Glutamatergic neuron (in vitro differentiated cells): Measurements from ENCODE around the gene MPHOSPH9. TPM values are rescaled to one million over a fixed set of nuclear protein-coding genes. Genes with fewer than 3 reads are reported as not detected.

Experiments used
- DNase-seq: peaks from one replicate; pipeline ENCODE4 v3.0.0; 2022
- H3K27ac Mint-ChIP-seq: one replicate; pipeline ENCODE4 v1.8.0; 2020; ENCODE audit warnings: mild to moderate bottlenecking, mixed read lengths, inconsistent platforms; ENCODE audit not compliant: unreplicated experiment
- H3K27me3 Mint-ChIP-seq: one replicate; pipeline ENCODE4 v1.8.0; 2020; ENCODE audit warnings: mild to moderate bottlenecking, moderate library complexity, mixed read lengths, inconsistent platforms; ENCODE audit not compliant: unreplicated experiment
- H3K36me3 Mint-ChIP-seq: one replicate; pipeline ENCODE4 v1.8.0; 2020; ENCODE audit warnings: mild to moderate bottlenecking, mixed read lengths, inconsistent platforms; ENCODE audit not compliant: unreplicated experiment
- H3K4me1 Mint-ChIP-seq: one replicate; pipeline ENCODE4 v1.8.0; 2020; ENCODE audit warnings: mild to moderate bottlenecking, low read depth, mixed read lengths, inconsistent platforms; ENCODE audit not compliant: unreplicated experiment
- H3K4me3 Mint-ChIP-seq: one replicate; pipeline ENCODE4 v1.8.0; 2020; ENCODE audit warnings: mild to moderate bottlenecking, mixed read lengths, inconsistent platforms; ENCODE audit not compliant: unreplicated experiment
- H3K9me3 Mint-ChIP-seq: one replicate; pipeline ENCODE4 v1.8.0; 2020; ENCODE audit warnings: mild to moderate bottlenecking, moderate library complexity, mixed read lengths, inconsistent platforms; ENCODE audit not compliant: unreplicated experiment
- CTCF ChIP-seq: fragments of 200-600 bp; sonication (generic); IDR thresholded peaks from one replicate; pipeline ENCODE4 v1.5.0; 2021; ENCODE audit not compliant: partially characterized antibody, unreplicated experiment
- total RNA-seq: library from RNA; stranded (reverse); fragmentation: NEBNext Ultra II Directional; extraction: Animal tissue kit (Norgen Biotek cat#: 25700); gene quantifications from one replicate; pipeline ENCODE4 v1.2.1, GENCODE V29; 2021; ENCODE audit not compliant: unreplicated experiment

The MPHOSPH9 gene
- total RNA-seq, 1 donor from 2014 or later = 38.4 TPM

- Mint-ChIP-seq H3K36me3 (no peaks in the 10 kb centered on the region), H3K4me1 (peaks cover 15% of the 10 kb centered on the region), H3K4me3 (no peak overlapping the region), H3K9me3 (peaks cover 3% of the 10 kb centered on the region), H3K27me3 (no peaks in the 10 kb centered on the region), H3K27ac (no peak overlapping the region)
- TF ChIP-seq CTCF = no peak
- no peak for DNase-seq
These were observed 111.3 kb downstream of the MPHOSPH9 start for GRCh38 chr12:123121670-123122069.

- Mint-ChIP-seq H3K27me3 (no peaks in the 10 kb centered on the region), H3K4me1 (peaks cover 14% of the 10 kb centered on the region), H3K36me3 (no peaks in the 10 kb centered on the region), H3K27ac (peak overlapping the region; percentile 17), H3K4me3 (no peak overlapping the region), H3K9me3 (peaks cover 3% of the 10 kb centered on the region)
- DNase-seq = no peak
- TF ChIP-seq CTCF = no peak
These were observed 112.3 kb downstream of the MPHOSPH9 start for GRCh38 chr12:123120452-123121166.

- Mint-ChIP-seq H3K4me3 (no peak overlapping the region), H3K27me3 (no peaks in the 10 kb centered on the region), H3K4me1 (peaks cover 14% of the 10 kb centered on the region), H3K36me3 (no peaks in the 10 kb centered on the region), H3K27ac (no peak overlapping the region), H3K9me3 (peaks cover 3% of the 10 kb centered on the region)
- no peak for DNase-seq
- no peak for TF ChIP-seq CTCF
These were observed 113.1 kb downstream of the MPHOSPH9 start for GRCh38 chr12:123119808-123120207.

GRCh38 chr12:123118497-123118896 lies 114.4 kb downstream of the MPHOSPH9 start:
- peaks cover 14% of the 10 kb centered on the region for H3K4me1 Mint-ChIP-seq
- no peak overlapping the region for H3K4me3 Mint-ChIP-seq
- peak overlapping the region; percentile 75 for H3K27ac Mint-ChIP-seq
- no peak for TF ChIP-seq CTCF
- H3K27me3 Mint-ChIP-seq = no peaks in the 10 kb centered on the region
- no peak for DNase-seq
- peaks cover 3% of the 10 kb centered on the region for H3K9me3 Mint-ChIP-seq
- no peaks in the 10 kb centered on the region for H3K36me3 Mint-ChIP-seq

- Mint-ChIP-seq H3K4me1 (peaks cover 7% of the 10 kb centered on the region), H3K27me3 (no peaks in the 10 kb centered on the region), H3K4me3 (no peak overlapping the region), H3K9me3 (peaks cover 1% of the 10 kb centered on the region), H3K36me3 (no peaks in the 10 kb centered on the region), H3K27ac (no peak overlapping the region)
- no peak for TF ChIP-seq CTCF
- no peak for DNase-seq
These were observed 117.4 kb downstream of the MPHOSPH9 start for GRCh38 chr12:123115409-123116121.
